GM19468 (cell line): ENCODE measurements around the gene FAM13A.
A peak's percentile ranks its signal among the peaks of the same experiment; 100 is the strongest.
"Not testable (repeated sequence)": the region's sequence is repeated elsewhere in the genome, so short reads cannot be mapped to it uniquely, and the experiment has no call there.

Experiments used
- ATAC-seq: cut with Tn5 transposase; IDR thresholded peaks from one replicate; pipeline ENCODE4 v1.9.1; 2021; ENCODE audit warnings: mild to moderate bottlenecking, moderate library complexity, moderate number of reproducible peaks; ENCODE audit not compliant: unreplicated experiment; ENCODE audit errors: extremely low read depth

Gene FAM13A

DNA sequence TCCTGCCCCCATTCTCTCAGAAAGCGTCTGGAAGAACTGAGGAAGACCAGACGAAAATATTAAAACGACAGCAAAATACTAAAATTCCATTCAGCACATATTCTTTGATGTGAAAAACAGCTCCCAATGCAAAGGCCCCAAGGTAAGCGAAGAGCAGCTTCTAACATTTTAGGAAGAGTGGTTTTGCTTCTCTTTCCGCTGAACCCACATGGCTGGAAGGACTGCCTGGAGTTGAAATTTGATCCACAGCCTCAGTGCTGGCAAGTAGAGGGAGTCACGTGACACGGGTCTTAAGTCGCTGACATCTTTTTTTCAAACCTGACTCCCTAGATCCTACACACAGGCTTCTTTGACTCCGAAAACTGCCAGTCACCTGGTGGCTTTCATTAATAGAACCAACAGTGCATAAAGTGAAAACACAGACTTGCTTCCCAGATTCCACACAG is at the start of gene FAM13A:
Gene FAM13A (minus strand): TSS at position 233 of the 446 bp plus-strand sequence. CDS start 221 bp downstream, at position 12.
- ATAC-seq: peak; percentile 39

DNA sequence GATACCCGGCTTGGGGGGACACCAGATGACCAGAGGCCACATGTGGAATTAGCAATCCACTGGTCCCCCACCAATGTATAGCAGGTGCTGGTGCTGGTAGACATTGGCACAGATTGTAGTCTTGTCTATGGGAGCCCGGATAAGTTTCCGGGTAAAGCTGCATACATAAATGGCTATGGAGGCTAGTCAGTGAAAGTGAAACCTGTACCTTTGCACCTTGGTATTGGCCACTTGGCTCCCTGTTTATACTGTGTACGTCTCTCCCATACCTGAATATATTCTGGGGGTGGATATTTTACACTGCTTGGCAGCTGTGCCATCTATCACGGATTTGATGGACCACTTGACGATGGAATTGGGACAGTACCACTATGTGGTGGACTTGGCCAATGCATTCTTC is 48.7 kb upstream of the FAM13A start:
- ATAC-seq: no peak

DNA sequence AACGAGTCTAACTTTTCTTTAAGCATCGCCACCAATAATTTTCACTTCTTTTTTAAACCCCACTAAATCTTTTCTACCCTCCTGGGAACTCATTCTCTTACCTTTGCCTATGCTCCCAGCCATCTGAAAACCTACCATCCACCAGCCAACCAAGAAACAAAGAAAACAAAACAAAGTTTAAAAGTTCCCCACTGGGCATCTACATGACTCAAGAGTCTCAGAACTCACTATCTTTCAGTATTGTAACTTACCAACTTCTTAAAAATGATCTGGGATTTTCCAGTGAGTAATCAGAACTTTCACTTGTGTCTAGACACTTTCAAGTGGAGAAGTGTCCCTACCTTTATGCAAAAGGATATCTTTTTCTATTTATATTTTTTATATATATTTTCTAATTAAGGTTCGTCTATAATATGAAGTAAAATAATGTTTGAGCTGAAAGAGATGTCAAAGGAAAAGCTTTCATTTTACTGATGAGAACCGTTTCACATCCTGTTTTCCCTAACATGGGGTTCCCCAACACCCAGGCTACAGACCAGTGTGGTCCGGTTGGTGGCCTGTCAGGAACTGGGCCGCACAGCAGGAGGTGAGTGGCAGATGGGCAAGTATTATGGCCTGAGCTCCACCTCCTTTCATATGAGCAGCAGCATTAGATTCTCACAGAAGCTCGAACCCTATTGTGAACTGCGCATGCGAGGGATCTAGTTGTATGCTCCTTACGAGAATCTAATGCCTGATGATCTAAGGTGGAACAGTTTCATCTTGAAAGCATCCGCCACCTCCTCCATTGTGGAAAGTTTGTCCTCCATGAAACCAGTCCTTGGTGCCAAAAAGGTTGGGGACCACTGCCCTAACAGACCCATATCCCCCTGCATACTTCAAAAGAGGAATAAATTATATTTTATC is 44.5 kb upstream of the FAM13A start:
- ATAC-seq: peak; percentile 78

DNA sequence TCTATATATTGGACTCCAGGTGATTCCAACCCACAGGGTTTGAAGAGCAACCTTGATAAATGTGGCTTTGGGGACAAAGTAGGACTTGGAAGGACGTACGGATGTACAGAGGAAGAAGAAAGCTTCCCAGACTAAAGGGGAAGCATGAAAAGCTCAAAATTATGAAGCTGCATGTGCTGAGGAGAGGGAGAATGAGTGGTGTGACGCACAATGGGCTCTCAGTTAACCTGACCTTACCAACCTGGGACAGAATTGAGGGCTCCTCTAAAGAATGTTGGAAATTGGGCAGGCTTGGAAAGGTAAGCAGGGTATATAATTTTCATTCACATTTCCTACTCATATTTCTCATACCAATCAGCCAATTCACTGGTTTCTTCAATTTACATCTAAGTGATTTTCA is 43.9 kb upstream of the FAM13A start:
- no peak for ATAC-seq

DNA sequence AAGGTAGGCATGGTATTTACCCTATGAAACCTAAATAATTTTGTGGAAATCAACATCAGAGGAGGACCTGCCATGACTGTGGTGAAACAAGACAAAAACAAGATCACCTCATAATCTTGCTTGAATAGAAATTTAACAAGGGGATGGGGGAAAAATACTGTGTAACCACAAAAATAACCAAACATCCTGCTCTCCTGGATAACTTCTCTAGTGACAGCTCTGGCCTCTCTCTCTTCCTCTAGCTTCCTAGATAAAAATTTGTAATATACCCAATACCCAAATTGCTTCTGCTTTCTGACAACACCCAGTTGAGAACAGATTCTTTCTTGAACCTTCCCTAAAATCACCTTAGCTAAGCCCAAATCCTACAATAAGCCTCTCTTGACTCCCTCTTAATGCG is 42.5 kb upstream of the FAM13A start:
- no peak for ATAC-seq

DNA sequence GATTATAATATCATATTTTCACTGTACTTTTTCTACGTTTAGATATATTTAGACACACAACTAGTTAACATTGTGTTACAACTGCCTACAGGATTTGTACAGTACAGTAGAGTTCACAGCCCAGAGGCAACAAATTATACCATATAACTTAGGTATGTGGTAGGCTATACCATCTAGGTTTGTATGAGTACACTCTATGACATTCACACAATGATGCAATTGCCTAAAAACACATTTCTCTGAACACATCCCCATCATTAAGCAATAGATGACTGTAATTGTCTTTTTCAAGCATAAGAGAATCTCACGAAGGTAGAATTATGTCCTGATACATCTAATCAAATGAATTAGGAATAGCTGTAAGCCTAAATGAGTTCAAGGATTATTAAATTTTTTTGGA is 42.0 kb upstream of the FAM13A start:
- ATAC-seq: no peak

DNA sequence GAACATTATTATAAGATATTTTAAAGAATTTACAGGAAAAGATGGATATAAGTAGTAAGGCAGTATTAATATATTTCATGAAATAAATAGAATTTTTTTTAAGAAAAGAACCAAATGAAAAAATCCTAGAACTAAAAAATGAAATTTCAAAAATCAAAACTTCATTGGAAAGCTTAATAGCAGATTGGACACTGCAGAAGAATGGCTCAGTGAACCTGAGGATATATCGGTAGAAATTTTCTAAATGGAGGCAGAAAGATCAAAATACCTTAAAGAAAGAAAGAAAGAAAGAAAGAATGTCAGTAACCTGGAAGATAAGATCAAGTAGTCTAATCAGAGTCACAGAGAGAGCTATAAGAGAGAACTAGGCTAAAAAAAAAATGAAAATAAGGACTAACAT is 21.3 kb upstream of the FAM13A start:
- ATAC-seq: no peak

DNA sequence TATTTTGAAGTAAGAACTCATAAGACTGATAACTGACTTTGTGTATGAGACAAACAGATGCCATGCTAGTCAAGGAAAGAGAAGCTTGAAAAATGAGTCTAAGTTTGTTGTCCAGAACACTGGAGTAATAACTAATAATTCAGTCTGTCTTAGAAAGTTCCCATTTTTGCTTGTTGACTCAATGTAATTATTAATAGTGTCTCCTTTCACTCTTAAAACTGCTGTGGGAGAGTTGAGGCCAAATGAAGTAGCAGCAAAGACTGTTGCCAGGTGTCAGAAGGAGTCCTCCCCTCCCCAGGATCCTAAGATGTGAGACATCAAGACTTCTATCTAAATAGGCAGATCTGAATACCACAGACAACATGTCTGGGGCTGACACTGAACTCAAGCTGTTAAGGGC is 20.8 kb upstream of the FAM13A start:
- ATAC-seq: no peak

DNA sequence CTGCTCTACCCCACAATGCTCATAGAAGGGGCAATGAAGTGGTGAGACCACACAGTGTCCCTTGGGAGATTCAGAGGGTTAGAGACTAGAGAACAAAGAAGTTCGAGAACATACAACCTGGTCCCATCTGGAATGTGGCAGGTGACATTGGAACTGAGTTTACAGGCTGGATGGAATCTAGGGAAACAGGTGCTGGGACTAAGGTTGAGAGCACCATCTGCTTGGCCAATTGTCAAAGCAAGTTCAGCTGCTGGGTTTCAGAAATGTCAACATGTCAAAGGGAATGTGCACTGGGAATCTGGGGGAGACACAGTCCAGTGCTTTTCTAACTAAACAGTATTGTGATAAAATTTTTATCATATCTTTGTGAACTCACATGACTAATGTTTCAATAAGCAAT is 15.9 kb upstream of the FAM13A start:
- no peak for ATAC-seq

DNA sequence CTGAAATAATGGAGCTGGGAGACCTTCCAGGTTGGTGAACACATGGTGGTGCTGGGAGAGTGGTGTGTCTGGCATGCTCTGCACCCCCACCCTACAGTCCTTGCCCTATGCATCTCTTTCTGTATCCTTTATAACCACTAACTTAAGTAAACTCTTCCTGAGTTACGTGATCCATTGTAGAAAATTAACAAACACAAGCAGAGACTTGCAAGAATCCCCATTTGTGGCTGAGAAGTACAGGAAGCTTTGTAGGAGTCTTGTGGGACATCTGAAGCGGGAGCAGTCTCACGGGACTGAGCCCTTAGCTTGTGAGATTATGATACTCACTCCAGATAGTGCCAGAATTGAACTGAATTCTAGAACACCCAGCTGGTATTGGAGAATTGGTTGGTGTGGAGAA is 14.3 kb upstream of the FAM13A start:
- no peak for ATAC-seq

DNA sequence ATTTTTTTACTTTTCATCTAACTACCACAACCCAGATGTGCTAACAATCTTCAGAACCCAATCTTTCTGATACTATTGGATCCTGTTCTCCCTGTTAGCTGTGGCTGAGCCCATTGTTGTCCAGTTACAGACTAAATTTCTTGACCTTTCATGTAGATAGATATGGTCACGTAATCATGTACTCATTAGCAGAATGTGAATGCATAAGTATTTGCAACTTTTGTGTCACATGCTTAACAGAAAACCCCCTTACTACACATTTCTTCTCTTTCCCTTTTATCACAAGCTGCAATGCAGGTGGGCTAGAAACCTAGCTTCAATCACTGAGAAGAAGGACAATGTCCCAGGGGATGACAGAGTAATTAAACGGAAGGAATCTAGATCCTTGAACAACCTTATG is 13.1 kb upstream of the FAM13A start:
- no peak for ATAC-seq

DNA sequence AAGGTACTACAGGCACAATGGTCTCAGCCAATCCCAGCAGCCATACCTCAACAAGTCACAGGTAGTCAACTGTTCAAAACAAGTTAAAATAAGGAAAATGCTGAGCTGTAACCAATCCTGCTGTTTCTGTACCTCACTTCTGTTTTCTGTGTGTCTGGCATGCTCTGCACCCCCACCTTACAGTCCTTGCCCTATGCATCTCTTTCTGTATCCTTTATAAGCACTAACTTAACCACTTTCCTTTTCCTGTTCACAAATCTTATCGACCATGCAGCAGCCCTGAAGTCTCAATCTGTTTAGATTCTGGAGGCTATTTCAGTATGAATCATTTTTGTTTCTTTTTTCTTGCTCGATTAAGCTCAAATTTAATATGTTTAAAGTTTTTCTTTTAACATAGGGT is 12.5 kb upstream of the FAM13A start:
- peak; percentile 64 for ATAC-seq

DNA sequence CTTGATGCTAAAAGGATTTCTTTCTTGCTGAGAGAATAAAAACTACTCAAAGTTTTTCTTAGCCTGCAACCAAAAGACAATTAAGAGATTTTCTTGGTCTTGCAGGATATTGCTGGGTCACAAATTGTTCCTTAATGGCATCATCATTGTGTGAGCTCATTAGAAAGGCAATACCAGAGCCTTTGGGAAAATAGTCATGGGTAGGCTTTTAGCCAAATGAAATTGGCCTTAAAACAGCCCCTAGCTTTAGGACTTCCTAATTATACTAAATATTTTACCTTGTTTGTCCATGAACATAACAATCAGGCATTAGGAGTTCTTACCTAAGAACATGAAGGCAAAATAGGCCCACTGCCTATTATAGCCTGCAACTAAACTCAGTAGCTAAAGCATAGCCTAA is 10.4 kb upstream of the FAM13A start:
- no peak for ATAC-seq

DNA sequence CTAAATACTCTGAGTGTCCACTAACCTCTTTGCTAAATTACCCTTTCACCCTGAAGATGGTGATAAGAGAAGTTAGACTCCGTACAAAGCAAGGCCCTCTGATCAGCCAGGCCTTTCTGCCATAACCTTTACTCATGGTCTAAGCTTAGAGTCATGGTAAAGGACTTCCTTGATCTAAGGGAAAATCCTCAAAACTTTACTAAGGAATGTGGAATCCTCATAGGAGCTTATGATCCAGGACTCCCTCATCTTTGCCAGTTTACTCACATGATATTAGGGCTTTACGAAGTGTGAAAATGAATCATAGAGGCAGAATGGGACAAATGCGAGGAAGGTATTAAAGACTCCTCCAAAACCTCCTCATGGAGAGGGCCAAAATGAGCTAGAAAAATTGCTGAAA is 7.9 kb upstream of the FAM13A start:
- ATAC-seq: no peak

DNA sequence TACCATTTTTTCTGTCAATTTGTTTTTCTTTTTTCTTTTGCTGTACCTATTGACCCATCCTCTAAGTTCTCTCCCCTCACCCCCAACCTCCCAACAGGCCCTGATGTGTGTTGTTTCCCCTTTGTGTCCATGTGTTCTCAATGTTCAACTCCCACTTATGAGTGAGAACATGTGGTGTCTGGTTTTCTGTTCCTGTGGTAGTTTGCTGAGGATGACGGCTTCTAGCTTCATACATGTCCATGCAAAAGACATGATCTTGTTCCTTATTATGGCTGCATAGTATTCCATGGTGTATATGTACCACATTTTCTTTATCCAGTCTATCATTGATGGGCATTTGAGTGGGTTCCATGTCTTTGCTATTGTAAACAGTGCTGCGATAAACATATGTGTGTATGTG is 859 bp upstream of the FAM13A start:
- ATAC-seq: not testable (repeated sequence)

DNA sequence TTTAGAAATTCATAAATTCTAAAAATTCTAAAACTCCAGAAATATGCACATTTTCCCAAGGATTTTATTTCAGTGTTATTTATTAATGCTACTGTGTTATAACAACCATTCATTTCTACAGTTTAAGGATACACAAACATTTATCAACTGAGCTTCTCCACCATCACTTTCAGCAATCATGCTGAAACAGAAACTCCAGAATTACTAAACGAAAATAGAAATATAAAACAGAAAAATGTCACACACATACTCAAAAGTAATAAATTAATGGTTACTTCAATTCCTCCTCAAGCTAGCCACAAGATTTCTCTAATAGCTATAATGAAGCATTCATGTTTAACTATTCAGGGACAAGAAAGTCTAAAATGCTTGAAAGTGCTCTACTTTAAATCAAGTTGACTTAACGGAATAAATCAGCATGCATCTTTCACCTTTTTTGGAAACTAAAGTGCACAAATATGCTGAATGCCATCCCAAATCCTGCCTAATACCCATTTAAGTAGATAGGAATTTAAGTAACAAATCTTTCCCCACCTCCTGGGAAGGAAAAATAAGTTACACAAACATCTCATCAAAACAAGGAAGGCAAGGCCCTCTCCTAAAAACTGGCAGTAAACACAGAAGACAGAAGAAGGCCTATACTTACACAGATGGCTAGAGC is 563 bp downstream of the FAM13A start:
- no peak for ATAC-seq

DNA sequence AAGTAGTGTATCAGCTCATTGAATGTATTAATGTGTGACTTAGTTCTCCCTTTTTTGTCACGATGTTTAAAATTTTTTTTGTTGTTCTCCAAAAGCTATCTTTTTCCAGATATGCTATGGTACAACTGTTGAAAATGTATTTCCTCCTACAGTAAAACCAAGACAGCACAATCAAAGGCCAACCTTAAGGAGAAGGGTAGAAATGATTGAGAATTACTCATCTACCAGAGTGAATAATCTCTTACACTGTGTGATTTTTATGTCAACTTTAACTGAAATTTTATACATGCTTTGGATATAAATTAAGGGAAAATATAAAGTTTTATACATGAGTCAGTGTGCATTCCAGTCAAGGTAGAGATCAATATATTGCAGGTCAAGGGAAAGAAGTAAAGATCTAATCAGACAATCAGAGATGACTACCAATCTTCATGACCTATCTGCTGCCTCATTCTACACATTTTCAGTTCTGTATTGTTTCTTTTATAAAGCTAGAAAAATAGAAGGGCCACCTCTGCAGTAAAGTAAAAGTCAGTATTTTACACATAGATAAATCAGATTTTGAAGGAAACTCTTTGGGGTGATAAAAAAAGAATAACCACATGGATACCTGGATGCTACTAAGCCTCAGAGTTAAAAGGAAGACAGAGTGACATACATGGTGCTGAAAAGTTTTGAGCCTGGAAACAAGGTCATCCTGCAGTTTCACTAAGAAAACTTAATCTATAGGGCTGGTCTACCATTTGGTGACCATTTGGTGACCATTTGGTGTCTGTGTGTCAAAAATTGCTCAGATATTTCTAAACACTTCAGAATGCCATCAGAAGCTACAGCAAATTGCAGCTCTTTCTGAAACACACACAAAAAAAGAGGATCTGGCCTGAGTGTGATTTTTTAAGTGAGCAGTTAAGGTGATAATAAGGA is 1.6 kb downstream of the FAM13A start:
- no peak for ATAC-seq

DNA sequence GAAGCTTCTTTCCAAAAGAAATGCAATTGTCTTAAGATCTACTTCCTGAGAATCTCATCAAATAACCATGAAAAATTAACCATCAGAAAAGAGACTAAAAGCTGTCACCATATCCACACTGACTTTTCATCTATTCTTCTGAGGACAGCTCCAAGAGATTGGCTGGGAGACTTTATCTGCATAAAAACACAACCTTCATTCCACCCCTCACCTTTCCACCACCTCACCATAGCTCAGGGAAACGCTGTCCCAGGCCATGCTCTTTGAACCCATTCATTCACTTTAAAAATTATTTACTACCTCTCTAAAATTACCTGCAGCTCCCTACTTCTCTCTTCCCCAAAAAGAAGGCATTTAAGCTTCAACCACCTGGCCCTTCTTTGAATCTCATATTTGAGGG is 2.4 kb downstream of the FAM13A start:
- no peak for ATAC-seq

DNA sequence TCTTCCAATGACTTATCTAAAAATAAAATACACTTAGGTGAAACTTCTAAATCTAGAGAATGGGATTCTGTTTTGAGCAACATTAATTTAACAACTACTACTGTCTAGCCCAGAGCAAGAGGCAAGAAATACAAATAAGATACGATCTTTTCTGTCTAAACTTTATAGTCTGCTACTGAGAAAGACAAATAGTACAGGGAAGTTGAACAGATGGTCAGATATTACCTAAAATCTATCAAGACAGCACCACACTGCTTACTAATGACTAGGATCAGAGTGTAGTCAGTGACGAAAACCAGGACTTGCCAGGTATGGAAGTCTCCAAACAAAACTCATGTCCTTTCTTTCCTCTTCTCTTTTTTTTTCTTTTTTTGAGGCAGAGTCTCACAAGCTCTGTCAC is 7.1 kb downstream of the FAM13A start:
- ATAC-seq: no peak

DNA sequence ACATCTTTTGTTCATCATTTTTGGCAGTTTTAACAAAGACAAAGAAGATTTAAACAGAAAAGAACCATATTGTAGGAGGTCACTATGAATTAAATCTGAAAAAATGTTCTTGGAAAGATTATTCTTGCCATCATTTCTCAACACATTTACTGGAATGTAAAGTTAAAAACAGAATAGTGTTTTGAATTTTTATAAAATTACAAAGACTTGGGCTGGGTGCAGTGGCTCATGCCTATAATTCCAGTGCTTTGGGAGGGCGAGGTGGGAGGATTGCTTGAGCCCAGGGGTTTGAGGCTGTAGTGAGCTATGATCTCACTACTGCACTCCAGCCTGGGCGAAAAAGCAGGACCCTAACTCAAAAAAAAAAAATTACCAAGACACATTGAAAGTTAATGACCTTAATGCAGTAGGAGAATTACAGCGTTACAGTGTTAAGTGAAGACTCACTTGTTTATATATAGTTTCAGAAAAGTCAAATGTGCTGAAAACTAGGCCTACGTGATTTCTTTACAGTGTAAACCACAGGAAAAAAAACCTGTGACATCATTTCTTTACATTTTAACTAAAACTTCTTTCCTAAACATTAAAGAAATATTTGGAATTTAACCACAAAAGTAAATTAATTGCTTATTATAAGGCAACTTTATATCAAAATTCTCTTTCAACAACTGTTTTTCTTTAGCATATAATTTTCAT is 7.9 kb downstream of the FAM13A start:
- no peak for ATAC-seq
